Memory B cell (primary cell): ENCODE data around the gene PBX4.

Experiments used
- ATAC-seq: fragments of 150-1000 bp; cut with Tn5 transposase; 2 replicates; pipeline ENCODE4 v1.10.0; 2021; ENCODE audit warnings: low read depth, mild to moderate bottlenecking, moderate library complexity
- DNase-seq, 2 donors: peaks; one replicate each; pipeline ENCODE4 v3.0.0; 2022; ENCODE audit warnings: low spot score in 2 of 2
- H3K27ac Mint-ChIP-seq: one replicate; pipeline ENCODE4 v1.8.0; 2022; ENCODE audit warnings: mild to moderate bottlenecking, moderate library complexity, mixed read lengths
- H3K27me3 Mint-ChIP-seq: one replicate; pipeline ENCODE4 v1.8.0; 2022; ENCODE audit warnings: mixed read lengths
- H3K36me3 Mint-ChIP-seq: one replicate; pipeline ENCODE4 v1.8.0; 2022; ENCODE audit warnings: mild to moderate bottlenecking, mixed read lengths
- H3K4me1 Mint-ChIP-seq: one replicate; pipeline ENCODE4 v1.8.0; 2022; ENCODE audit warnings: mixed read lengths
- H3K4me3 Mint-ChIP-seq: one replicate; pipeline ENCODE4 v1.8.0; 2022; ENCODE audit warnings: mild to moderate bottlenecking, moderate library complexity, mixed read lengths
- H3K9me3 Mint-ChIP-seq: one replicate; pipeline ENCODE4 v1.8.0; 2022; ENCODE audit warnings: mixed read lengths

Gene PBX4

GRCh38 chr19:19534556-19535265 lies 83.8 kb downstream of the PBX4 start:
- no peaks in the 10 kb centered on the region for H3K9me3 Mint-ChIP-seq
- H3K27ac Mint-ChIP-seq = no peak overlapping the region
- no peak for DNase-seq

GRCh38 chr19:19533841-19534240 lies 84.6 kb downstream of the PBX4 start:
- no peaks in the 10 kb centered on the region for H3K36me3 Mint-ChIP-seq
- no peak overlapping the region for H3K4me3 Mint-ChIP-seq
- DNase-seq = no peak
- H3K4me1 Mint-ChIP-seq = peaks cover 15% of the 10 kb centered on the region
- no peak overlapping the region for H3K27ac Mint-ChIP-seq
- H3K27me3 Mint-ChIP-seq = peaks cover 6% of the 10 kb centered on the region
- no peaks in the 10 kb centered on the region for H3K9me3 Mint-ChIP-seq
- no peak for ATAC-seq

More at GRCh38 chr19:19534556-19535265, 83.8 kb downstream of the PBX4 start:
- Mint-ChIP-seq H3K4me1 (peaks cover 17% of the 10 kb centered on the region), H3K36me3 (no peaks in the 10 kb centered on the region), H3K27me3 (peaks cover 8% of the 10 kb centered on the region), H3K4me3 (no peak overlapping the region)
- ATAC-seq = no peak

- Mint-ChIP-seq H3K4me1 (peaks cover 10% of the 10 kb centered on the region), H3K4me3 (no peak overlapping the region), H3K9me3 (no peaks in the 10 kb centered on the region), H3K27me3 (peaks cover 2% of the 10 kb centered on the region), H3K36me3 (no peaks in the 10 kb centered on the region), H3K27ac (no peak overlapping the region)
- ATAC-seq (no peak), DNase-seq (no peak)
Measured at GRCh38 chr19:19532806-19533701, 85.4 kb downstream of the PBX4 start.

- H3K4me3 Mint-ChIP-seq = no peak overlapping the region
- H3K27ac Mint-ChIP-seq = peak overlapping the region; percentile 26
- DNase-seq (peak; percentile 88 to 96), ATAC-seq (peak; percentile 93)
- peaks cover 7% of the 10 kb centered on the region for H3K4me1 Mint-ChIP-seq
- H3K36me3 Mint-ChIP-seq = no peaks in the 10 kb centered on the region
- H3K9me3 Mint-ChIP-seq = no peaks in the 10 kb centered on the region
- H3K27me3 Mint-ChIP-seq = no peaks in the 10 kb centered on the region
Measured at GRCh38 chr19:19531951-19532805, 86.3 kb downstream of the PBX4 start.

- DNase-seq (no peak), ATAC-seq (no peak)
- H3K4me3 Mint-ChIP-seq = no peak overlapping the region
- H3K36me3 Mint-ChIP-seq = no peaks in the 10 kb centered on the region
- H3K27ac Mint-ChIP-seq = peak overlapping the region; percentile 25
- H3K27me3 Mint-ChIP-seq = no peaks in the 10 kb centered on the region
- H3K4me1 Mint-ChIP-seq = peaks cover 7% of the 10 kb centered on the region
- no peaks in the 10 kb centered on the region for H3K9me3 Mint-ChIP-seq
Measured at GRCh38 chr19:19530889-19531288, 87.6 kb downstream of the PBX4 start.

- H3K27ac Mint-ChIP-seq = no peak overlapping the region
- ATAC-seq = no peak
- peaks cover 7% of the 10 kb centered on the region for H3K4me1 Mint-ChIP-seq
Measured at GRCh38 chr19:19530423-19530804, 88.1 kb downstream of the PBX4 start.

GRCh38 chr19:19529783-19530422 lies 88.6 kb downstream of the PBX4 start:
- Mint-ChIP-seq H3K4me3 (no peak overlapping the region), H3K9me3 (no peaks in the 10 kb centered on the region), H3K27me3 (no peaks in the 10 kb centered on the region), H3K36me3 (no peaks in the 10 kb centered on the region), H3K27ac (peak overlapping the region; percentile 53), H3K4me1 (peaks cover 7% of the 10 kb centered on the region)
- DNase-seq = no peak
- ATAC-seq = no peak

More at GRCh38 chr19:19530423-19530804, 88.1 kb downstream of the PBX4 start:
- no peak for DNase-seq
- no peaks in the 10 kb centered on the region for H3K27me3 Mint-ChIP-seq
- H3K9me3 Mint-ChIP-seq = no peaks in the 10 kb centered on the region
- H3K4me3 Mint-ChIP-seq = no peak overlapping the region
- H3K36me3 Mint-ChIP-seq = no peaks in the 10 kb centered on the region

GRCh38 chr19:19528721-19529490 lies 89.6 kb downstream of the PBX4 start, which contains the start of gene YJEFN3:
YJEFN3 (plus strand) TSS chr19:19528911; CDS start chr19:19528933, 22 bp downstream.
- no peak within 1 kb of the TSS for H3K4me3 Mint-ChIP-seq
- DNase-seq (no peak), ATAC-seq (no peak)
- H3K27me3 Mint-ChIP-seq = no peaks in the 10 kb centered on the region
- H3K36me3 Mint-ChIP-seq = no peaks in the 10 kb centered on the region
- peaks cover 9% of the 10 kb centered on the region for H3K4me1 Mint-ChIP-seq
- H3K27ac Mint-ChIP-seq = peak within 1 kb of the TSS; percentile 53
- no peaks in the 10 kb centered on the region for H3K9me3 Mint-ChIP-seq

- ATAC-seq (no peak), DNase-seq (no peak)
- Mint-ChIP-seq H3K9me3 (no peaks in the 10 kb centered on the region), H3K4me1 (peaks cover 9% of the 10 kb centered on the region), H3K27ac (no peak overlapping the region), H3K4me3 (no peak overlapping the region), H3K36me3 (no peaks in the 10 kb centered on the region), H3K27me3 (no peaks in the 10 kb centered on the region)
Measured at GRCh38 chr19:19527674-19528625, 90.5 kb downstream of the PBX4 start.

GRCh38 chr19:19527371-19527656 lies 91.2 kb downstream of the PBX4 start:
- DNase-seq (no peak), ATAC-seq (no peak)
- Mint-ChIP-seq H3K27me3 (no peaks in the 10 kb centered on the region), H3K4me1 (peaks cover 12% of the 10 kb centered on the region), H3K4me3 (no peak overlapping the region), H3K9me3 (no peaks in the 10 kb centered on the region), H3K36me3 (peaks cover 2% of the 10 kb centered on the region), H3K27ac (no peak overlapping the region)

- peak; percentile 20 for ATAC-seq
- Mint-ChIP-seq H3K4me3 (no peak overlapping the region), H3K4me1 (peaks cover 9% of the 10 kb centered on the region), H3K9me3 (no peaks in the 10 kb centered on the region), H3K27me3 (no peaks in the 10 kb centered on the region), H3K36me3 (peaks cover 2% of the 10 kb centered on the region), H3K27ac (no peak overlapping the region)
- DNase-seq = no peak
Measured at GRCh38 chr19:19526581-19527370, 91.7 kb downstream of the PBX4 start.
